ENCODE data around the gene GALNT15. TPM values are rescaled to one million over a fixed set of nuclear protein-coding genes. Genes with fewer than 3 reads are reported as not detected.

GALNT15 gene
- total and polyA plus RNA-seq, 2 of the 4 experiments (the other 2 are of a cell fraction) = 12.8 to 19.7 TPM

DNA sequence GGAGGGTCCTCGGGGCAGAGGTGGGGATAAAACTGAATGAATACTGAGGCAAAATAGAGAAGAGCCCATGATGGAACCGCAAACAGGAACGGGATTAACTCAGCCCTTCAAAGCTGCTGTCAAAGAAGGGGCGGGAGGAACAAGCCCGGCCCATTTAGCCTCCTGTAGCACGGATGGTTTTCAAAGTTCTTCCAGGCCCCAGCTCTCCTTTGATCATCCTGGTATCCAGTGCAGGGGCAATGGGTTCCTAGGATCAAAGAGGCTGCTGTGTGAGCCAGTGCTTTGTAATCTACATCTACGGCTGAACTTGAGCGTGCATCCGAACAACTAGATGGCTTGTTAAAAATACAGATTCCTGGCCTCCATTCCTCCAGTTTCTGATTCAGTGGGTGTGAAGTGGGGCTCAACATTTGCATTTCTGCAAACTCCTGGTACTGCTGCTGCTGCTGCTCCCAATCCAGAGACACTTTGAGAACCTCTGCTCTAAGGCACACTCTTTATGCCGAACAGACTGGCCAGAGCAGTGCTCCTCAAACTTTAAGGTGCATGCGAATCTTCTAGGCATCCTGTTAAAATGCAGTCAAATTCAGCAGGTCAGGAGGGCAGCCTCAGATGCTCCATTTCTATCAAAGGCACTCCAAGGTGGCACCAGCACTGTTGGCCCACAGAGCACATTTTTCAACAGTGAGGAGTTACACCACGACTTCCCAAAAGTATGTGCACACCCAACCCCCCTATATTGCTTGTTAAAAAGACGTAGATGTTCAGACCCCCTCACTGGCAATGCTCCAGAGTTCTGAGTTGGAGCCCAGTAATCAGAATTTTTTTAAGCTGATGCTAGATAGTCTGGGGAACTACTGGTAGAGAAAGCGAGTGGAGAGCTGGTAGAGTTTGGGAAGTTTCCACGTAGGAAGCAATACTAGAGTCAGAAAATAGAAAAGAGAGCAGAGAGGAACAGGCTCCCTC, 5.6 kb downstream of the GALNT15 start:
- peak overlapping the region; percentile 94 for H3K14ac ChIP-seq (replicated peaks; ENCODE audit: low read depth, low read length)
- intact Hi-C loops (cut with micrococcal nuclease) = loop anchor here (1.0 to 5.0 kb wide), 3 partner anchors 197 to 548 kb away; no protein-coding TSS in a partner anchor
- no peaks in the 10 kb centered on the region for H4K20me1 ChIP-seq (ENCODE audit: insufficient read depth, low read length)
- DNase-seq (peak; percentile 82), ATAC-seq (ENCODE audit: low read depth) (peak; percentile 9; the same call in 1 of the 2 replicates)
- dilution Hi-C loops (cut with HindIII; ENCODE audit: low sequenced_read_pairs, unreplicated experiment) = no loop called here
- WGBS, 2 experiments (ENCODE audit: extremely low coverage in 2 of 2, insufficient read length in 1 of 2) = 72% methylated on average over 7 of the region's 15 CpGs; no CpG with 5 or more reads in 1 of the 2 experiments
- H2BK20ac ChIP-seq (ENCODE audit: low read depth, low read length) = peak overlapping the region; percentile 96
- peak overlapping the region; percentile 59 for H4K5ac ChIP-seq (ENCODE audit: low read depth, low read length)
- H4K91ac ChIP-seq (ENCODE audit: insufficient read depth, low read depth, low read length) = peak overlapping the region; percentile 99
- H2BK120ac ChIP-seq (ENCODE audit: low read depth, low read length) = peak overlapping the region; percentile 92
- peak overlapping the region; percentile 95 for H2BK5ac ChIP-seq (ENCODE audit: low read depth, low read length, poor library complexity, severe bottlenecking)
- H2BK15ac ChIP-seq (ENCODE audit: low read depth, low read length) = peak overlapping the region; percentile 94
- H3K4me3 ChIP-seq (ENCODE audit: insufficient read depth, low read depth, low read length) = no peak overlapping the region
- H3K27ac ChIP-seq (ENCODE audit: insufficient read depth, low read length) = peak overlapping the region; percentile 79
- H2AK9ac ChIP-seq (replicated peaks; ENCODE audit: low read depth, low read length, poor library complexity) = peak overlapping the region; percentile 47
- no peak for TF ChIP-seq MAFK (IDR thresholded peaks at IDR 0.05; ENCODE audit: low read depth, low read length)
- TF ChIP-seq RCOR1 (IDR thresholded peaks at IDR 0.05; ENCODE audit: insufficient replicate concordance, low read length) = no peak
- TF ChIP-seq, protein P1, sequence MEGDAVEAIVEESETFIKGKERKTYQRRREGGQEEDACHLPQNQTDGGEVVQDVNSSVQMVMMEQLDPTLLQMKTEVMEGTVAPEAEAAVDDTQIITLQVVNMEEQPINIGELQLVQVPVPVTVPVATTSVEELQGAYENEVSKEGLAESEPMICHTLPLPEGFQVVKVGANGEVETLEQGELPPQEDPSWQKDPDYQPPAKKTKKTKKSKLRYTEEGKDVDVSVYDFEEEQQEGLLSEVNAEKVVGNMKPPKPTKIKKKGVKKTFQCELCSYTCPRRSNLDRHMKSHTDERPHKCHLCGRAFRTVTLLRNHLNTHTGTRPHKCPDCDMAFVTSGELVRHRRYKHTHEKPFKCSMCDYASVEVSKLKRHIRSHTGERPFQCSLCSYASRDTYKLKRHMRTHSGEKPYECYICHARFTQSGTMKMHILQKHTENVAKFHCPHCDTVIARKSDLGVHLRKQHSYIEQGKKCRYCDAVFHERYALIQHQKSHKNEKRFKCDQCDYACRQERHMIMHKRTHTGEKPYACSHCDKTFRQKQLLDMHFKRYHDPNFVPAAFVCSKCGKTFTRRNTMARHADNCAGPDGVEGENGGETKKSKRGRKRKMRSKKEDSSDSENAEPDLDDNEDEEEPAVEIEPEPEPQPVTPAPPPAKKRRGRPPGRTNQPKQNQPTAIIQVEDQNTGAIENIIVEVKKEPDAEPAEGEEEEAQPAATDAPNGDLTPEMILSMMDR (conservative IDR thresholded peaks at IDR 0.05; ENCODE audit: low read depth, low read length) = no peak
- no peak for TF ChIP-seq MXI1 (IDR thresholded peaks at IDR 0.05; ENCODE audit: borderline replicate concordance, low read depth, low read length)
- TF ChIP-seq RFX5 (IDR thresholded peaks at IDR 0.05; ENCODE audit: low read depth, low read length) = no peak
- no peak for TF ChIP-seq CEBPB (IDR thresholded peaks at IDR 0.05; ENCODE audit: low read depth, low read length)
- TF ChIP-seq FOS (IDR thresholded peaks at IDR 0.05; ENCODE audit: low read depth, low read length) = no peak
- TF ChIP-seq, protein P2, sequence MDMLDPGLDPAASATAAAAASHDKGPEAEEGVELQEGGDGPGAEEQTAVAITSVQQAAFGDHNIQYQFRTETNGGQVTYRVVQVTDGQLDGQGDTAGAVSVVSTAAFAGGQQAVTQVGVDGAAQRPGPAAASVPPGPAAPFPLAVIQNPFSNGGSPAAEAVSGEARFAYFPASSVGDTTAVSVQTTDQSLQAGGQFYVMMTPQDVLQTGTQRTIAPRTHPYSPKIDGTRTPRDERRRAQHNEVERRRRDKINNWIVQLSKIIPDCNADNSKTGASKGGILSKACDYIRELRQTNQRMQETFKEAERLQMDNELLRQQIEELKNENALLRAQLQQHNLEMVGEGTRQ (IDR thresholded peaks at IDR 0.05; ENCODE audit: low read depth, low read length) = no peak
- no peak for TF ChIP-seq MAZ (IDR thresholded peaks at IDR 0.05; ENCODE audit: borderline replicate concordance, low read depth, low read length)
- TF ChIP-seq SMC3 (IDR thresholded peaks at IDR 0.05; ENCODE audit: low read depth, low read length) = no peak; the same call in 1 of the 2 replicates
- peaks cover 34 to 74% of the 10 kb centered on the region in 2 experiments for H3K79me1 ChIP-seq (ENCODE audit: low read depth in 1 of 2, low read length in 2 of 2)
- H3K4me1 ChIP-seq (ENCODE audit: control insufficient read depth, insufficient read depth, low read length) = peaks cover 49% of the 10 kb centered on the region
- H3K56ac ChIP-seq (ENCODE audit: extremely low read depth, insufficient read depth, low read length) = peak overlapping the region; percentile 84
- peak overlapping the region; percentile 91 for H3K4ac ChIP-seq (ENCODE audit: low read depth, low read length)
- H3K27me3 ChIP-seq (ENCODE audit: control insufficient read depth, insufficient read depth, low read length) = no peaks in the 10 kb centered on the region
- H3K9me3 ChIP-seq (ENCODE audit: control insufficient read depth, insufficient read depth, low read length) = no peaks in the 10 kb centered on the region
- H2AK5ac ChIP-seq (ENCODE audit: low read depth, low read length) = peak overlapping the region; percentile 95
- H3K4me2 ChIP-seq (ENCODE audit: low read depth, low read length) = no peak overlapping the region
- CTCF ChIA-PET = interaction anchor here (0.6 to 2.2 kb wide), 4 partner anchors 26 to 126 kb away, joined by 3 to 13 read pairs (median 6); no protein-coding TSS in a partner anchor
- BruUV-seq (replicated peaks) = no TSS peak
- H3K18ac ChIP-seq (ENCODE audit: low read depth, low read length) = peak overlapping the region; percentile 61; the same call in 1 of the 2 replicates
- in situ Hi-C loops (cut with MboI; ENCODE audit: low sequenced_read_pairs) = loop anchor here (5.0 to 10.0 kb wide), 2 partner anchors 62 to 365 kb away; no protein-coding TSS in a partner anchor
- peak overlapping the region; percentile 38; the same call in 1 of the 2 replicates for H3K9ac ChIP-seq (ENCODE audit: low read depth, low read length)
- peaks cover 18% of the 10 kb centered on the region for H3K36me3 ChIP-seq (ENCODE audit: control insufficient read depth, insufficient read depth, low read length)
- peak overlapping the region; percentile 55 for H2AFZ ChIP-seq (replicated peaks; ENCODE audit: low read length, poor library complexity)
- peaks cover 62% of the 10 kb centered on the region for H3K9me1 ChIP-seq (ENCODE audit: insufficient read depth, low read length)
- POLR2A ChIA-PET (ENCODE audit: unreplicated experiment) = interaction anchor here (0.6 to 1.0 kb wide), 2 partner anchors 69 to 119 kb away, joined by 3 to 13 read pairs; no protein-coding TSS in a partner anchor
- peak overlapping the region; percentile 67 for H3K23ac ChIP-seq (ENCODE audit: low read depth, low read length)
- H4K8ac ChIP-seq (ENCODE audit: low read depth in 2 of 2, low read length in 2 of 2) = peak overlapping the region; percentile 54 to 90
